Stomach (tissue), 4 donors: ENCODE data around the gene ATXN7L1.

ENCODE experiments used
- CTCF ChIP-seq, 7 experiments: fragments of 450-650 bp in 4 of 7; fragments of 200-600 bp in 3 of 7; sonication (generic) in 3 of 7; IDR thresholded peaks; one replicate each; pipeline ENCODE4 v1.5.1; 2016 to 2019; ENCODE audit warnings: antibody characterized with exemption in 7 of 7, control low read depth in 2 of 7, mild to moderate bottlenecking in 1 of 7
- EP300 ChIP-seq: sonication (generic); formaldehyde crosslinking; IDR thresholded peaks from one replicate; pipeline ENCODE4 v1.6.1; 2017; ENCODE audit warnings: antibody characterized with exemption
- POLR2A ChIP-seq, 4 donors: fragments of 450-650 bp; IDR thresholded peaks; one replicate each; pipeline ENCODE4 v1.6.1; 2016; ENCODE audit warnings: antibody characterized with exemption in 4 of 4, control low read depth in 2 of 4, mild to moderate bottlenecking in 1 of 4, moderate library complexity in 1 of 4
- POLR2AphosphoS5 ChIP-seq, 3 donors: sonication (generic); formaldehyde crosslinking; IDR thresholded peaks; one replicate each; pipeline ENCODE4 v1.6.1; 2016; ENCODE audit warnings: antibody characterized with exemption in 3 of 3

DNA sequence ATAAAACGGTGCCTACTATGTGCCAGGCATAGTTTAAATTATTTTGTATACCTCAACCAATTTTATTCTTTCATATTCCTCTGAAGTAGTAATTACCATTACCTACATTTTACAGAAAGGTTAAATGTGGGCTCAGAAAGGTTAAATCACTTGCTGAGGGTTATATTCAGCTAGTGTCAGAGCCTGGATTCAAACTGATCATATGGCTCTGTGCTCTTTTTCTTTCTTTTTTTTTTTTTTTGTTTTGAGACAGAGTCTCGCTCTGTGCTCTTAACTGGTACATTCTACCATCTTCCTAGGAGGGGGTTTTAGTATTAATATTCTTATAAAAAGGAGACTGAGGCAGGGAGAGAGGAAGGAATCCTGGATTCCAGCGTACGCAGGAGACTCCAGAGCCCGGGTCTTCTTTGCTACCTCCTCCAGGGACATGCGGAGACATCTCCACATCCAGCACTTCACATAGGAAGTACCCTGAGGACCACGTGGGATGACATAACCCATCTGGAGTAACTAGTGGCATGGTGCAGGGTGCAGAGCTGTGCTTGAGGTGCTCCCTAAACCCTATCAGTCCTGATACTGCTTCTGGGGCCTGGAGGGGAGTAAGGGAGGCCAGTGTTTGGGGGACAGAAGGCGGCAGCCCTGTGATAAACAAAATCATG, 29.6 kb upstream of the ATXN7L1 start:
- TF ChIP-seq CTCF (IDR thresholded peaks at IDR 0.05) (no peak), EP300 (no peak), POLR2A (IDR thresholded peaks at IDR 0.05) (no peak), POLR2AphosphoS5 (IDR thresholded peaks at IDR 0.05) (no peak)
